ENCODE measurements around the gene FBXO45. TPM values are rescaled to one million over a fixed set of nuclear protein-coding genes. Genes with fewer than 3 reads are reported as not detected.

FBXO45 gene
- total RNA-seq, 1 experiment from 2014 or later: 23.2 TPM

GRCh38 chr3:196546537-196546936 is 21.9 kb upstream of the FBXO45 start:
- Histone ChIP-seq H3K9me2 (ENCODE audit: insufficient read depth) (no peaks in the 10 kb centered on the region), H3K4me1 (ENCODE audit: control insufficient read depth in 1 of 2, insufficient read depth in 2 of 2, low read length in 2 of 2) (no peaks in the 10 kb centered on the region), H3K36me3 (ENCODE audit: control insufficient read depth in 1 of 2, insufficient read depth in 2 of 2, low read length in 2 of 2) (no peaks in the 10 kb centered on the region), H3K4me2 (ENCODE audit: low read length) (no peak overlapping the region), H3K4me3 (replicated peaks in 1 of 2; ENCODE audit: low read depth in 1 of 2, low read length in 2 of 2) (no peak overlapping the region), H2AFZ (ENCODE audit: low read depth, low read length, poor library complexity, severe bottlenecking) (no peak overlapping the region), H3K79me2 (ENCODE audit: insufficient read depth, low read length) (no peaks in the 10 kb centered on the region), H3K27ac (ENCODE audit: low read depth, low read length) (no peak overlapping the region), H3K9ac (ENCODE audit: low read length) (no peak overlapping the region), H3K27me3 (ENCODE audit: insufficient read depth, low read length) (no peaks in the 10 kb centered on the region), H3K9me3 (ENCODE audit: control insufficient read depth in 1 of 2, insufficient read depth in 1 of 2, low read depth in 1 of 2, low read length in 2 of 2) (no peaks in the 10 kb centered on the region), H4K20me1 (ENCODE audit: insufficient read depth) (no peaks in the 10 kb centered on the region)
- no peak for DNase-seq (ENCODE audit: low read depth, low spot score)
- RAD21 ChIA-PET (ENCODE audit: low non-redundant PET in 1 of 2, low total read pairs in 2 of 2, uncharacterized antibody in 2 of 2, unreplicated experiment in 2 of 2): no interaction called here
- ATAC-seq: no peak
- intact Hi-C loops (cut with micrococcal nuclease): no loop called here
- BruUV-seq (replicated peaks): no TSS peak
- CTCF ChIA-PET: no interaction called here
- no peak for TF ChIP-seq RAD21 (IDR thresholded peaks at IDR 0.05; ENCODE audit: low read depth)
- TF ChIP-seq FOSL1 (IDR thresholded peaks at IDR 0.05; ENCODE audit: low read depth): no peak
- no peak for TF ChIP-seq CBX3 (IDR thresholded peaks at IDR 0.05; ENCODE audit: low read depth)
- TF ChIP-seq, protein P1, sequence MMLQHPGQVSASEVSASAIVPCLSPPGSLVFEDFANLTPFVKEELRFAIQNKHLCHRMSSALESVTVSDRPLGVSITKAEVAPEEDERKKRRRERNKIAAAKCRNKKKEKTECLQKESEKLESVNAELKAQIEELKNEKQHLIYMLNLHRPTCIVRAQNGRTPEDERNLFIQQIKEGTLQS (IDR thresholded peaks at IDR 0.05): no peak
- TF ChIP-seq ELF1 (IDR thresholded peaks at IDR 0.05; ENCODE audit: borderline replicate concordance, low read depth): no peak
- TF ChIP-seq, protein P2, sequence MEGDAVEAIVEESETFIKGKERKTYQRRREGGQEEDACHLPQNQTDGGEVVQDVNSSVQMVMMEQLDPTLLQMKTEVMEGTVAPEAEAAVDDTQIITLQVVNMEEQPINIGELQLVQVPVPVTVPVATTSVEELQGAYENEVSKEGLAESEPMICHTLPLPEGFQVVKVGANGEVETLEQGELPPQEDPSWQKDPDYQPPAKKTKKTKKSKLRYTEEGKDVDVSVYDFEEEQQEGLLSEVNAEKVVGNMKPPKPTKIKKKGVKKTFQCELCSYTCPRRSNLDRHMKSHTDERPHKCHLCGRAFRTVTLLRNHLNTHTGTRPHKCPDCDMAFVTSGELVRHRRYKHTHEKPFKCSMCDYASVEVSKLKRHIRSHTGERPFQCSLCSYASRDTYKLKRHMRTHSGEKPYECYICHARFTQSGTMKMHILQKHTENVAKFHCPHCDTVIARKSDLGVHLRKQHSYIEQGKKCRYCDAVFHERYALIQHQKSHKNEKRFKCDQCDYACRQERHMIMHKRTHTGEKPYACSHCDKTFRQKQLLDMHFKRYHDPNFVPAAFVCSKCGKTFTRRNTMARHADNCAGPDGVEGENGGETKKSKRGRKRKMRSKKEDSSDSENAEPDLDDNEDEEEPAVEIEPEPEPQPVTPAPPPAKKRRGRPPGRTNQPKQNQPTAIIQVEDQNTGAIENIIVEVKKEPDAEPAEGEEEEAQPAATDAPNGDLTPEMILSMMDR (IDR thresholded peaks at IDR 0.05 in 2 of 3, conservative IDR thresholded peaks at IDR 0.05 in 1 of 3; ENCODE audit: borderline replicate concordance in 1 of 3, insufficient read depth in 1 of 3, low read depth in 2 of 3, low read length in 2 of 3): no peak
- no peak for TF ChIP-seq JUND (IDR thresholded peaks at IDR 0.05)
- TF ChIP-seq, protein P3, sequence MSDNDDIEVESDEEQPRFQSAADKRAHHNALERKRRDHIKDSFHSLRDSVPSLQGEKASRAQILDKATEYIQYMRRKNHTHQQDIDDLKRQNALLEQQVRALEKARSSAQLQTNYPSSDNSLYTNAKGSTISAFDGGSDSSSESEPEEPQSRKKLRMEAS (IDR thresholded peaks at IDR 0.05): no peak
- TF ChIP-seq, protein P4, sequence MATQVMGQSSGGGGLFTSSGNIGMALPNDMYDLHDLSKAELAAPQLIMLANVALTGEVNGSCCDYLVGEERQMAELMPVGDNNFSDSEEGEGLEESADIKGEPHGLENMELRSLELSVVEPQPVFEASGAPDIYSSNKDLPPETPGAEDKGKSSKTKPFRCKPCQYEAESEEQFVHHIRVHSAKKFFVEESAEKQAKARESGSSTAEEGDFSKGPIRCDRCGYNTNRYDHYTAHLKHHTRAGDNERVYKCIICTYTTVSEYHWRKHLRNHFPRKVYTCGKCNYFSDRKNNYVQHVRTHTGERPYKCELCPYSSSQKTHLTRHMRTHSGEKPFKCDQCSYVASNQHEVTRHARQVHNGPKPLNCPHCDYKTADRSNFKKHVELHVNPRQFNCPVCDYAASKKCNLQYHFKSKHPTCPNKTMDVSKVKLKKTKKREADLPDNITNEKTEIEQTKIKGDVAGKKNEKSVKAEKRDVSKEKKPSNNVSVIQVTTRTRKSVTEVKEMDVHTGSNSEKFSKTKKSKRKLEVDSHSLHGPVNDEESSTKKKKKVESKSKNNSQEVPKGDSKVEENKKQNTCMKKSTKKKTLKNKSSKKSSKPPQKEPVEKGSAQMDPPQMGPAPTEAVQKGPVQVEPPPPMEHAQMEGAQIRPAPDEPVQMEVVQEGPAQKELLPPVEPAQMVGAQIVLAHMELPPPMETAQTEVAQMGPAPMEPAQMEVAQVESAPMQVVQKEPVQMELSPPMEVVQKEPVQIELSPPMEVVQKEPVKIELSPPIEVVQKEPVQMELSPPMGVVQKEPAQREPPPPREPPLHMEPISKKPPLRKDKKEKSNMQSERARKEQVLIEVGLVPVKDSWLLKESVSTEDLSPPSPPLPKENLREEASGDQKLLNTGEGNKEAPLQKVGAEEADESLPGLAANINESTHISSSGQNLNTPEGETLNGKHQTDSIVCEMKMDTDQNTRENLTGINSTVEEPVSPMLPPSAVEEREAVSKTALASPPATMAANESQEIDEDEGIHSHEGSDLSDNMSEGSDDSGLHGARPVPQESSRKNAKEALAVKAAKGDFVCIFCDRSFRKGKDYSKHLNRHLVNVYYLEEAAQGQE (IDR thresholded peaks at IDR 0.05; ENCODE audit: low read depth): no peak
- TF ChIP-seq YY1 (IDR thresholded peaks at IDR 0.05; ENCODE audit: extremely low read depth, insufficient replicate concordance, low read depth, low read length): no peak
- TF ChIP-seq SRF (IDR thresholded peaks at IDR 0.05; ENCODE audit: low read depth): no peak
- TF ChIP-seq CEBPB (IDR thresholded peaks at IDR 0.05; ENCODE audit: low read depth): no peak
- TF ChIP-seq ZNF274 (IDR thresholded peaks at IDR 0.05; ENCODE audit: low read depth, low read length): no peak
- no peak for TF ChIP-seq SIN3A (IDR thresholded peaks at IDR 0.05; ENCODE audit: low read depth)
- no peak for TF ChIP-seq EZH2 (IDR thresholded peaks at IDR 0.05)
- POLR2A ChIA-PET: no interaction called here

Data from HCT116 (cell line).